Mucosa of stomach (tissue), 1 donor: ENCODE measurements around the gene ATG13.
"Not testable (repeated sequence)": the region's sequence is repeated elsewhere in the genome, so short reads cannot be mapped to it uniquely, and the experiment has no call there.

Experiments used
- H3K27me3 ChIP-seq: one replicate; pipeline ENCODE4 v1.7.0; 2013; ENCODE audit warnings: mild to moderate bottlenecking, low read length; ENCODE audit not compliant: control insufficient read depth, insufficient read depth
- H3K36me3 ChIP-seq: one replicate; pipeline ENCODE4 v1.7.0; 2013; ENCODE audit warnings: low read length; ENCODE audit not compliant: control insufficient read depth, insufficient read depth
- H3K4me1 ChIP-seq: one replicate; pipeline ENCODE4 v1.7.0; 2013; ENCODE audit warnings: mild to moderate bottlenecking, low read length; ENCODE audit not compliant: control insufficient read depth, insufficient read depth
- H3K4me3 ChIP-seq: one replicate; pipeline ENCODE4 v1.7.0; 2013; ENCODE audit warnings: low read length
- H3K9ac ChIP-seq: one replicate; pipeline ENCODE4 v1.7.0; 2013; ENCODE audit warnings: mild to moderate bottlenecking, low read length, moderate library complexity
- H3K9me3 ChIP-seq: one replicate; pipeline ENCODE4 v1.7.0; 2013; ENCODE audit warnings: mild to moderate bottlenecking, low read length, moderate library complexity; ENCODE audit not compliant: control insufficient read depth
- donor health status: Pancreatic carcinoma.

ATG13 gene

GRCh38 chr11:46661836-46662235, 44.5 kb downstream of the ATG13 start:
- peaks cover 4% of the 10 kb centered on the region for H3K36me3 ChIP-seq
- no peak overlapping the region for H3K9ac ChIP-seq
- no peaks in the 10 kb centered on the region for H3K27me3 ChIP-seq
- no peak overlapping the region for H3K4me3 ChIP-seq
- no peaks in the 10 kb centered on the region for H3K4me1 ChIP-seq
- H3K9me3 ChIP-seq = no peaks in the 10 kb centered on the region

GRCh38 chr11:46662366-46662765, 45.0 kb downstream of the ATG13 start:
- no peaks in the 10 kb centered on the region for H3K27me3 ChIP-seq
- H3K9me3 ChIP-seq = no peaks in the 10 kb centered on the region
- no peak overlapping the region for H3K9ac ChIP-seq
- peaks cover 4% of the 10 kb centered on the region for H3K36me3 ChIP-seq
- no peak overlapping the region for H3K4me3 ChIP-seq
- H3K4me1 ChIP-seq = no peaks in the 10 kb centered on the region

GRCh38 chr11:46663277-46663940, 46.1 kb downstream of the ATG13 start:
- H3K36me3 ChIP-seq = peaks cover 4% of the 10 kb centered on the region
- no peaks in the 10 kb centered on the region for H3K9me3 ChIP-seq
- H3K9ac ChIP-seq = no peak overlapping the region
- no peaks in the 10 kb centered on the region for H3K4me1 ChIP-seq
- no peaks in the 10 kb centered on the region for H3K27me3 ChIP-seq
- no peak overlapping the region for H3K4me3 ChIP-seq

GRCh38 chr11:46664612-46665011, 47.3 kb downstream of the ATG13 start:
- Histone ChIP-seq H3K4me1 (no peaks in the 10 kb centered on the region), H3K27me3 (no peaks in the 10 kb centered on the region), H3K4me3 (no peak overlapping the region), H3K9me3 (no peaks in the 10 kb centered on the region), H3K36me3 (peaks cover 4% of the 10 kb centered on the region), H3K9ac (no peak overlapping the region)

- Histone ChIP-seq H3K9me3 (no peaks in the 10 kb centered on the region), H3K27me3 (no peaks in the 10 kb centered on the region), H3K36me3 (peaks cover 4% of the 10 kb centered on the region), H3K4me1 (no peaks in the 10 kb centered on the region), H3K4me3 (no peak overlapping the region), H3K9ac (no peak overlapping the region)
These were observed 48.0 kb downstream of the ATG13 start for GRCh38 chr11:46665356-46665755.

- Histone ChIP-seq H3K4me1 (no peaks in the 10 kb centered on the region), H3K4me3 (no peak overlapping the region), H3K9me3 (no peaks in the 10 kb centered on the region), H3K27me3 (no peaks in the 10 kb centered on the region), H3K9ac (no peak overlapping the region), H3K36me3 (peaks cover 4% of the 10 kb centered on the region)
These were observed 49.2 kb downstream of the ATG13 start for GRCh38 chr11:46666516-46666915.

- Histone ChIP-seq H3K4me1 (no peaks in the 10 kb centered on the region), H3K9ac (no peak overlapping the region), H3K9me3 (no peaks in the 10 kb centered on the region), H3K36me3 (peaks cover 4% of the 10 kb centered on the region), H3K4me3 (no peak overlapping the region), H3K27me3 (no peaks in the 10 kb centered on the region)
These were observed 49.7 kb downstream of the ATG13 start for GRCh38 chr11:46667043-46667481.

GRCh38 chr11:46668480-46669085, 51.2 kb downstream of the ATG13 start:
- Histone ChIP-seq H3K27me3 (no peaks in the 10 kb centered on the region), H3K36me3 (peaks cover 15% of the 10 kb centered on the region), H3K9me3 (no peaks in the 10 kb centered on the region), H3K4me3 (no peak overlapping the region), H3K4me1 (no peaks in the 10 kb centered on the region), H3K9ac (no peak overlapping the region)

- Histone ChIP-seq H3K4me3 (no peak overlapping the region), H3K9me3 (no peaks in the 10 kb centered on the region), H3K36me3 (peaks cover 12% of the 10 kb centered on the region), H3K9ac (no peak overlapping the region), H3K27me3 (no peaks in the 10 kb centered on the region), H3K4me1 (peaks cover 11% of the 10 kb centered on the region)
These were observed 52.4 kb downstream of the ATG13 start for GRCh38 chr11:46669711-46670139.

GRCh38 chr11:46670521-46670920, 53.2 kb downstream of the ATG13 start:
- H3K4me3 ChIP-seq, H3K9ac ChIP-seq, H3K9me3 ChIP-seq, H3K27me3 ChIP-seq: not testable (repeated sequence)
- Histone ChIP-seq H3K4me1 (peaks cover 19% of the 10 kb centered on the region), H3K36me3 (peaks cover 12% of the 10 kb centered on the region)

GRCh38 chr11:46671958-46672315, 54.6 kb downstream of the ATG13 start:
- no peak overlapping the region for H3K9ac ChIP-seq
- no peaks in the 10 kb centered on the region for H3K9me3 ChIP-seq
- peaks cover 13% of the 10 kb centered on the region for H3K36me3 ChIP-seq
- H3K4me3 ChIP-seq = no peak overlapping the region
- H3K4me1 ChIP-seq = peaks cover 28% of the 10 kb centered on the region
- no peaks in the 10 kb centered on the region for H3K27me3 ChIP-seq

- Histone ChIP-seq H3K27me3 (no peaks in the 10 kb centered on the region), H3K4me3 (no peak overlapping the region), H3K9me3 (no peaks in the 10 kb centered on the region), H3K36me3 (peaks cover 18% of the 10 kb centered on the region), H3K9ac (no peak overlapping the region), H3K4me1 (peaks cover 28% of the 10 kb centered on the region)
These were observed 55.1 kb downstream of the ATG13 start for GRCh38 chr11:46672381-46672839.
